ENCODE results near the gene ITGA3. TPM values are rescaled to one million over a fixed set of nuclear protein-coding genes. Genes with fewer than 3 reads are reported as not detected.
"Not testable (repeated sequence)": the region's sequence is repeated elsewhere in the genome, so short reads cannot be mapped to it uniquely, and the experiment has no call there.

The ITGA3 gene
- total RNA-seq, 3 donors from 2014 or later = 9.2 to 10.2 (median 9.4) TPM

GRCh38 chr17:50052822-50053653 lies 2.9 kb upstream of the ITGA3 start:
- H3K36me3 Mint-ChIP-seq (ENCODE audit: insufficient read depth) = no peaks in the 10 kb centered on the region
- no peak for ATAC-seq
- no peak for DNase-seq
- H3K4me1 Mint-ChIP-seq (ENCODE audit: low read depth) = peaks cover 27% of the 10 kb centered on the region
- peaks cover 3% of the 10 kb centered on the region for H3K27me3 Mint-ChIP-seq (ENCODE audit: low read depth)
- H3K4me3 Mint-ChIP-seq = no peak overlapping the region
- no peaks in the 10 kb centered on the region for H3K9me3 Mint-ChIP-seq

- Mint-ChIP-seq H3K9me3 (no peaks in the 10 kb centered on the region), H3K4me3 (no peak overlapping the region), H3K4me1 (ENCODE audit: low read depth) (peaks cover 27% of the 10 kb centered on the region), H3K27me3 (ENCODE audit: low read depth) (peaks cover 3% of the 10 kb centered on the region), H3K36me3 (ENCODE audit: insufficient read depth) (no peaks in the 10 kb centered on the region)
- DNase-seq (no peak), ATAC-seq (no peak)
Observed at GRCh38 chr17:50053654-50053960, 2.3 kb upstream of the ITGA3 start.

- H3K4me3 Mint-ChIP-seq = peak overlapping the region; percentile 88
- peaks cover 27% of the 10 kb centered on the region for H3K4me1 Mint-ChIP-seq (ENCODE audit: low read depth)
- no peaks in the 10 kb centered on the region for H3K9me3 Mint-ChIP-seq
- no peaks in the 10 kb centered on the region for H3K36me3 Mint-ChIP-seq (ENCODE audit: insufficient read depth)
- no peak for DNase-seq
- no peaks in the 10 kb centered on the region for H3K27me3 Mint-ChIP-seq (ENCODE audit: low read depth)
- no peak for ATAC-seq
Observed at GRCh38 chr17:50055055-50055425, 870 bp upstream of the ITGA3 start.

GRCh38 chr17:50056217-50056960 lies 479 bp downstream of the ITGA3 start:
- Mint-ChIP-seq H3K4me3 (peak overlapping the region; percentile 88), H3K36me3 (ENCODE audit: insufficient read depth) (no peaks in the 10 kb centered on the region), H3K9me3 (no peaks in the 10 kb centered on the region), H3K4me1 (ENCODE audit: low read depth) (peaks cover 19% of the 10 kb centered on the region), H3K27me3 (ENCODE audit: low read depth) (no peaks in the 10 kb centered on the region)
- peak; percentile 80 to 82 for ATAC-seq
- peak; percentile 58 for DNase-seq

- H3K36me3 Mint-ChIP-seq (ENCODE audit: insufficient read depth) = no peaks in the 10 kb centered on the region
- H3K27me3 Mint-ChIP-seq (ENCODE audit: low read depth) = no peaks in the 10 kb centered on the region
- H3K9me3 Mint-ChIP-seq = no peaks in the 10 kb centered on the region
- DNase-seq (no peak), ATAC-seq (no peak)
- peak overlapping the region; percentile 88 for H3K4me3 Mint-ChIP-seq
- H3K4me1 Mint-ChIP-seq (ENCODE audit: low read depth) = peaks cover 16% of the 10 kb centered on the region
Observed at GRCh38 chr17:50056961-50057330, 1.0 kb downstream of the ITGA3 start.

- Mint-ChIP-seq H3K27me3 (ENCODE audit: low read depth) (no peaks in the 10 kb centered on the region), H3K36me3 (ENCODE audit: insufficient read depth) (no peaks in the 10 kb centered on the region), H3K9me3 (no peaks in the 10 kb centered on the region), H3K4me3 (peak overlapping the region; percentile 88), H3K4me1 (ENCODE audit: low read depth) (peaks cover 16% of the 10 kb centered on the region)
- ATAC-seq = no peak
- no peak for DNase-seq
Observed at GRCh38 chr17:50057521-50057991, 1.6 kb downstream of the ITGA3 start.

GRCh38 chr17:50058296-50058953 lies 2.5 kb downstream of the ITGA3 start:
- Mint-ChIP-seq H3K27me3 (ENCODE audit: low read depth) (no peaks in the 10 kb centered on the region), H3K36me3 (ENCODE audit: insufficient read depth) (no peaks in the 10 kb centered on the region), H3K9me3 (no peaks in the 10 kb centered on the region), H3K4me3 (no peak overlapping the region), H3K4me1 (ENCODE audit: low read depth) (peaks cover 16% of the 10 kb centered on the region)
- ATAC-seq (no peak), DNase-seq (no peak)

- Mint-ChIP-seq H3K4me1 (ENCODE audit: low read depth) (peaks cover 16% of the 10 kb centered on the region), H3K36me3 (ENCODE audit: insufficient read depth) (peaks cover 2% of the 10 kb centered on the region), H3K9me3 (no peaks in the 10 kb centered on the region)
Observed at GRCh38 chr17:50059256-50059655, 3.3 kb downstream of the ITGA3 start.

GRCh38 chr17:50059759-50060273 lies 3.9 kb downstream of the ITGA3 start:
- no peak for DNase-seq
- no peak for ATAC-seq
- Mint-ChIP-seq H3K36me3 (ENCODE audit: insufficient read depth) (peaks cover 3% of the 10 kb centered on the region), H3K9me3 (no peaks in the 10 kb centered on the region), H3K4me3 (no peak overlapping the region), H3K4me1 (ENCODE audit: low read depth) (peaks cover 16% of the 10 kb centered on the region), H3K27me3 (ENCODE audit: low read depth) (no peaks in the 10 kb centered on the region)

More at GRCh38 chr17:50059256-50059655, 3.3 kb downstream of the ITGA3 start:
- Mint-ChIP-seq H3K27me3 (ENCODE audit: low read depth) (no peaks in the 10 kb centered on the region), H3K4me3 (no peak overlapping the region)
- ATAC-seq (no peak), DNase-seq (no peak)

GRCh38 chr17:50060951-50061712 lies 5.2 kb downstream of the ITGA3 start:
- no peak for DNase-seq
- ATAC-seq = no peak
- peaks cover 8% of the 10 kb centered on the region for H3K36me3 Mint-ChIP-seq (ENCODE audit: insufficient read depth)
- no peak overlapping the region for H3K4me3 Mint-ChIP-seq
- no peaks in the 10 kb centered on the region for H3K27me3 Mint-ChIP-seq (ENCODE audit: low read depth)
- peaks cover 11% of the 10 kb centered on the region for H3K4me1 Mint-ChIP-seq (ENCODE audit: low read depth)
- no peaks in the 10 kb centered on the region for H3K9me3 Mint-ChIP-seq

GRCh38 chr17:50061713-50062045 lies 5.8 kb downstream of the ITGA3 start:
- not testable (repeated sequence) for H3K27me3 Mint-ChIP-seq (ENCODE audit: low read depth); H3K4me3 Mint-ChIP-seq; H3K9me3 Mint-ChIP-seq; H3K36me3 Mint-ChIP-seq (ENCODE audit: insufficient read depth); ATAC-seq; DNase-seq
- peaks cover 10% of the 10 kb centered on the region for H3K4me1 Mint-ChIP-seq (ENCODE audit: low read depth)

- no peaks in the 10 kb centered on the region for H3K27me3 Mint-ChIP-seq (ENCODE audit: low read depth)
- no peak for ATAC-seq
- DNase-seq = no peak
- peaks cover 4% of the 10 kb centered on the region for H3K4me1 Mint-ChIP-seq (ENCODE audit: low read depth)
- no peaks in the 10 kb centered on the region for H3K9me3 Mint-ChIP-seq
- H3K4me3 Mint-ChIP-seq = no peak overlapping the region
- peaks cover 8% of the 10 kb centered on the region for H3K36me3 Mint-ChIP-seq (ENCODE audit: insufficient read depth)
Observed at GRCh38 chr17:50062293-50063243, 6.7 kb downstream of the ITGA3 start.

- Mint-ChIP-seq H3K9me3 (no peaks in the 10 kb centered on the region), H3K27me3 (ENCODE audit: low read depth) (no peaks in the 10 kb centered on the region), H3K4me3 (no peak overlapping the region), H3K4me1 (ENCODE audit: low read depth) (no peaks in the 10 kb centered on the region), H3K36me3 (ENCODE audit: insufficient read depth) (peaks cover 10% of the 10 kb centered on the region)
- no peak for ATAC-seq
- no peak for DNase-seq
Observed at GRCh38 chr17:50063561-50064252, 7.8 kb downstream of the ITGA3 start.

All from activated T-cell treated with anti-CD3 and anti-CD28 coated beads, Interleukin-2, amount 50 U/mL, for 4 hours (primary cell).